ENCODE measurements around the gene GHRHR. TPM values are rescaled to one million over a fixed set of nuclear protein-coding genes. Genes with fewer than 3 reads are reported as not detected.

GHRHR gene
- total and polyA plus RNA-seq, 9 of the 15 experiments (the other 6 are each of a cell fraction or from before 2014, with no cell fraction given): not detected

GRCh38 chr7:30984359-30985107 is 20.8 kb downstream of the GHRHR start:
- TF ChIP-seq ZFP36 (IDR thresholded peaks at IDR 0.05; ENCODE audit: low read depth, low read length, partially characterized antibody): peak; percentile 69
- TF ChIP-seq MLX (CRISPR knock-in tag; conservative IDR thresholded peaks at IDR 0.05): no peak
- BruUV-seq (replicated peaks): no TSS peak
- Histone ChIP-seq H3K27me3 (ENCODE audit: control insufficient read depth in 2 of 2, insufficient read depth in 2 of 2, low read length in 2 of 2) (peaks cover 30 to 58% of the 10 kb centered on the region in 2 experiments), H2AFZ (ENCODE audit: low read depth, low read length) (no peak overlapping the region), H3K9me3 (replicated peaks; ENCODE audit: control insufficient read depth, insufficient read depth, low read depth, low read length) (no peaks in the 10 kb centered on the region), H3K79me2 (ENCODE audit: control insufficient read depth, insufficient read depth, low read length) (no peaks in the 10 kb centered on the region), H3K27ac (ENCODE audit: extremely low read depth, low read depth, low read length) (no peak overlapping the region), H3K9me1 (ENCODE audit: control insufficient read depth, insufficient read depth, low read length) (no peaks in the 10 kb centered on the region), H3K4me2 (ENCODE audit: insufficient read depth, low read length) (no peak overlapping the region), H3K36me3 (ENCODE audit: control insufficient read depth, insufficient read depth, low read length) (no peaks in the 10 kb centered on the region), H3K9ac (ENCODE audit: insufficient read depth in 1 of 2, low read depth in 2 of 2, low read length in 2 of 2) (no peak overlapping the region), H4K20me1 (replicated peaks; ENCODE audit: control insufficient read depth, insufficient read depth, low read length) (no peaks in the 10 kb centered on the region), H3K4me1 (replicated peaks in 1 of 2; ENCODE audit: control insufficient read depth in 2 of 2, insufficient read depth in 2 of 2, low read length in 2 of 2) (peaks cover 0 to 13% of the 10 kb centered on the region in 2 experiments; a peak in 2 of 5 replicates), H3K4me3 (no peak overlapping the region)
- intact Hi-C loops (cut with micrococcal nuclease) (no loop called here), in situ Hi-C loops (cut with MboI) (loop anchor here (5.0 to 10.0 kb wide), 2 partner anchors 138 to 750 kb away; no protein-coding TSS in a partner anchor)
- ATAC-seq (no peak), FAIRE-seq (no peak), DNase-seq (ENCODE audit: extremely low read depth in 1 of 4, low spot score in 3 of 4) (no peak)
- ChIA-PET CTCF (ENCODE audit: low intra/inter-chr PET ratio) (interaction anchor here (2.7 kb wide), 1 partner anchor 138 kb away, joined by 31 read pairs; no protein-coding TSS in a partner anchor), POLR2A (interaction anchor here (1.0 to 2.0 kb wide), 2 partner anchors 138 to 144 kb away, joined by 3 to 11 read pairs; no protein-coding TSS in a partner anchor)
- WGBS (ENCODE audit: insufficient coverage, low coverage, missing lambda C conversion rate): 5% methylated on average over 13 of the region's 13 CpGs

- no peaks in the 10 kb centered on the region for H3K36me3 ChIP-seq (ENCODE audit: control insufficient read depth, insufficient read depth, low read length)
- in situ Hi-C loops (cut with MboI) (loop anchor here (10.0 kb wide), 1 partner anchor 749 kb away; no protein-coding TSS in a partner anchor), intact Hi-C loops (cut with micrococcal nuclease) (no loop called here)
- ChIA-PET CTCF (ENCODE audit: low intra/inter-chr PET ratio) (no interaction called here), POLR2A (interaction anchor here (0.6 to 1.3 kb wide), 8 partner anchors 10 to 434 kb away, joined by 3 to 6 read pairs (median 3); no protein-coding TSS in a partner anchor)
- 0% methylated on average over 7 of the region's 7 CpGs for WGBS (ENCODE audit: insufficient coverage, low coverage, missing lambda C conversion rate)
- ATAC-seq (no peak), DNase-seq (ENCODE audit: extremely low read depth in 1 of 4, low spot score in 3 of 4) (no peak), FAIRE-seq (no peak)
- H4K20me1 ChIP-seq (replicated peaks; ENCODE audit: control insufficient read depth, insufficient read depth, low read length): no peaks in the 10 kb centered on the region; the same call in 1 of the 2 replicates
- no peak overlapping the region for H3K4me3 ChIP-seq
- peaks cover 0 to 18% of the 10 kb centered on the region in 2 experiments; a peak in 2 of 5 replicates for H3K4me1 ChIP-seq (replicated peaks in 1 of 2; ENCODE audit: control insufficient read depth in 2 of 2, insufficient read depth in 2 of 2, low read length in 2 of 2)
- no peaks in the 10 kb centered on the region for H3K9me1 ChIP-seq (ENCODE audit: control insufficient read depth, insufficient read depth, low read length)
- H3K27me3 ChIP-seq (ENCODE audit: control insufficient read depth in 2 of 2, insufficient read depth in 2 of 2, low read length in 2 of 2): peaks cover 26 to 50% of the 10 kb centered on the region in 2 experiments
- no peak overlapping the region for H3K4me2 ChIP-seq (ENCODE audit: insufficient read depth, low read length)
- no peak overlapping the region for H3K9ac ChIP-seq (ENCODE audit: insufficient read depth in 1 of 2, low read depth in 2 of 2, low read length in 2 of 2)
- H3K79me2 ChIP-seq (ENCODE audit: control insufficient read depth, insufficient read depth, low read length): no peaks in the 10 kb centered on the region
- no peaks in the 10 kb centered on the region for H3K9me3 ChIP-seq (replicated peaks; ENCODE audit: control insufficient read depth, insufficient read depth, low read depth, low read length)
- no TSS peak for BruUV-seq (replicated peaks)
- TF ChIP-seq CHD2 (IDR thresholded peaks at IDR 0.05; ENCODE audit: low read depth, low read length) (no peak), GABPA (tag; conservative IDR thresholded peaks at IDR 0.05; ENCODE audit: low read depth) (0 out of 2 replicates have a peak, but pooled peaks have one; percentile 17)
- H3K27ac ChIP-seq (ENCODE audit: extremely low read depth, low read depth, low read length): no peak overlapping the region
- no peak overlapping the region for H2AFZ ChIP-seq (ENCODE audit: low read depth, low read length)
Observed at GRCh38 chr7:30985756-30986155, 22.0 kb downstream of the GHRHR start.

Measured in K562 (cell line).